ENCODE results near the gene PRKCH.

The PRKCH gene

GRCh38 chr14:61444215-61444768, 122.9 kb downstream of the PRKCH start:
- Histone ChIP-seq H3K9me3 (no peaks in the 10 kb centered on the region), H3K27me3 (peaks cover 0 to 2% of the 10 kb centered on the region in 2 donors), H3K36me3 (no peaks in the 10 kb centered on the region), H3K4me1 (peaks cover 0 to 7% (median 3%) of the 10 kb centered on the region in 4 donors), H3K4me3 (no peak overlapping the region), H3K27ac (no peak overlapping the region)
- DNase-seq, result no peak
- TF ChIP-seq CTCF (IDR thresholded peaks at IDR 0.05), result no peak
- intact Hi-C loops (cut with DNase I; ENCODE audit: low total_unique reads), result no loop called here

GRCh38 chr14:61451491-61451890, 130.1 kb downstream of the PRKCH start:
- no peak overlapping the region for H3K27ac ChIP-seq
- no peak for DNase-seq
- H3K4me1 ChIP-seq, result no peaks in the 10 kb centered on the region
- no peaks in the 10 kb centered on the region for H3K27me3 ChIP-seq
- no peak overlapping the region for H3K4me3 ChIP-seq
- H3K9me3 ChIP-seq, result no peaks in the 10 kb centered on the region
- TF ChIP-seq CTCF (IDR thresholded peaks at IDR 0.05), result no peak
- intact Hi-C loops (cut with DNase I; ENCODE audit: low total_unique reads), result no loop called here
- peaks cover 0 to 4% (median 0%) of the 10 kb centered on the region in 3 donors for H3K36me3 ChIP-seq

- no peak for DNase-seq
- no peak overlapping the region for H3K27ac ChIP-seq
Observed at GRCh38 chr14:61451891-61452400, 130.6 kb downstream of the PRKCH start.

GRCh38 chr14:61452452-61452851, 131.1 kb downstream of the PRKCH start:
- Histone ChIP-seq H3K4me1 (no peaks in the 10 kb centered on the region), H3K27ac (no peak overlapping the region), H3K9me3 (no peaks in the 10 kb centered on the region), H3K27me3 (no peaks in the 10 kb centered on the region), H3K36me3 (peaks cover 3 to 5% (median 4%) of the 10 kb centered on the region in 3 donors), H3K4me3 (no peak overlapping the region)
- TF ChIP-seq CTCF (IDR thresholded peaks at IDR 0.05), result no peak
- no peak for DNase-seq
- intact Hi-C loops (cut with DNase I; ENCODE audit: low total_unique reads), result no loop called here

More at GRCh38 chr14:61451891-61452400, 130.6 kb downstream of the PRKCH start:
- no peak for TF ChIP-seq CTCF (IDR thresholded peaks at IDR 0.05)
- intact Hi-C loops (cut with DNase I; ENCODE audit: low total_unique reads), result no loop called here
- Histone ChIP-seq H3K4me1 (no peaks in the 10 kb centered on the region), H3K9me3 (no peaks in the 10 kb centered on the region), H3K27me3 (no peaks in the 10 kb centered on the region), H3K4me3 (no peak overlapping the region), H3K36me3 (peaks cover 0 to 4% (median 0%) of the 10 kb centered on the region in 3 donors)

GRCh38 chr14:61453103-61453767, 131.9 kb downstream of the PRKCH start:
- H3K36me3 ChIP-seq, result peaks cover 4 to 12% (median 8%) of the 10 kb centered on the region in 3 donors
- intact Hi-C loops (cut with DNase I; ENCODE audit: low total_unique reads), result no loop called here
- H3K4me1 ChIP-seq, result no peaks in the 10 kb centered on the region
- no peak overlapping the region for H3K27ac ChIP-seq
- no peaks in the 10 kb centered on the region for H3K27me3 ChIP-seq
- H3K9me3 ChIP-seq, result no peaks in the 10 kb centered on the region
- no peak for TF ChIP-seq CTCF (IDR thresholded peaks at IDR 0.05)
- no peak for DNase-seq
- H3K4me3 ChIP-seq, result no peak overlapping the region

Measured in tibial artery (tissue), 4 donors.